Panc1 (cell line): Measurements from ENCODE around the gene PCDH1. TPM values are rescaled to one million over a fixed set of nuclear protein-coding genes. Genes with fewer than 3 reads are reported as not detected.

Experiments used
- ATAC-seq: fragments of 200-7000 bp; cut with Tn5 transposase; 2 replicates; pipeline ENCODE4 v1.9.1; 2020; ENCODE audit warnings: mild to moderate bottlenecking, moderate library complexity
- BruUV-seq: library from RNA; stranded (reverse); fragments of 400-500 nt; replicated peaks from 2 replicates; lab custom pipeline; 2021; lab: Mats Ljungman, UMichigan
- CTCF ChIA-PET: fragments of 300-600 bp; sonication (Branson Sonifier 250); formaldehyde crosslinking; loops from one replicate; lab custom pipeline; 2022; ENCODE audit warnings: antibody characterized with exemption; lab: Charles Lee
- POLR2A ChIA-PET: fragments of 300-600 bp; sonication (Branson Sonifier 250); formaldehyde crosslinking; loops from one replicate; lab custom pipeline; 2022; ENCODE audit warnings: antibody characterized with exemption; lab: Charles Lee
- DNase-seq: peaks from one replicate; pipeline ENCODE4 v3.0.0-alpha.2; 2010; ENCODE audit warnings: low read depth, low spot score
- H3K27ac ChIP-seq: 2 replicates; pipeline ENCODE4 v1.5.1; 2011; ENCODE audit warnings: mild to moderate bottlenecking, low read length, inconsistent platforms
- H3K27me3 ChIP-seq: fragments of 200-500 bp; sonication (Bioruptor generic); 2 replicates; pipeline ENCODE4 v1.6.0; 2014; ENCODE audit warnings: low read length, inconsistent platforms; ENCODE audit not compliant: control insufficient read depth, insufficient read depth
- H3K36me3 ChIP-seq: fragments of 200-500 bp; sonication (Bioruptor generic); 2 replicates; pipeline ENCODE4 v1.5.1; 2014; ENCODE audit warnings: inconsistent platforms, mild to moderate bottlenecking, low read length, moderate library complexity; ENCODE audit not compliant: control insufficient read depth, insufficient read depth
- H3K4me1 ChIP-seq: 2 replicates; pipeline ENCODE4 v1.5.1; 2011; ENCODE audit warnings: inconsistent platforms, mild to moderate bottlenecking, low read length, moderate library complexity; ENCODE audit not compliant: control insufficient read depth, insufficient read depth
- H3K4me3 ChIP-seq, 2 experiments: 2 replicates each; pipeline ENCODE4 v1.5.1; 2011 to 2012; ENCODE audit warnings: low read depth in 2 of 2, low read length in 2 of 2, mild to moderate bottlenecking in 2 of 2, inconsistent platforms in 1 of 2, moderate library complexity in 1 of 2
- H3K9me3 ChIP-seq: fragments of 200-500 bp; sonication (Bioruptor generic); 2 replicates; pipeline ENCODE4 v1.5.1; 2014; ENCODE audit warnings: low read depth, mild to moderate bottlenecking, inconsistent platforms, low read length, moderate library complexity; ENCODE audit not compliant: control insufficient read depth, insufficient read depth
- CTCF ChIP-seq: fragments of 450-650 bp; IDR thresholded peaks from 2 replicates; pipeline ENCODE4 v1.5.1; 2017; ENCODE audit warnings: mild to moderate bottlenecking
- POLR2AphosphoS5 ChIP-seq: IDR thresholded peaks from 2 replicates; pipeline ENCODE4 v1.6.1; 2012; ENCODE audit warnings: mild to moderate bottlenecking, low read depth, low read length, moderate library complexity
- REST ChIP-seq, 2 experiments: IDR thresholded peaks; 2 replicates each; pipeline ENCODE4 v1.6.1; 2011 to 2012; ENCODE audit warnings: low read depth in 2 of 2, control low read depth in 1 of 2, low read length in 1 of 2, mild to moderate bottlenecking in 1 of 2, moderate library complexity in 1 of 2; ENCODE audit not compliant: insufficient read depth in 1 of 2
- SIN3A ChIP-seq: IDR thresholded peaks from 2 replicates; pipeline ENCODE4 v1.6.1; 2012; ENCODE audit warnings: low read depth, mild to moderate bottlenecking, low read length, moderate library complexity, borderline replicate concordance; ENCODE audit not compliant: insufficient read depth
- TCF7L2 ChIP-seq: IDR thresholded peaks from 2 replicates; pipeline ENCODE4 v1.6.1; 2011; ENCODE audit warnings: mild to moderate bottlenecking, low read depth, low read length, inconsistent platforms
- in situ Hi-C: cut with HindIII; loops from 2 replicates; pipeline ENCODE4 v1.10.0; 2016; ENCODE audit warnings: low sequenced_read_pairs, low pct_unique_long_range_greater_than_20kb
- intact Hi-C: fragments of 100-400 bp; cut with micrococcal nuclease; formaldehyde crosslinking; loops from one replicate; pipeline ENCODE4 v1.10.0; 2022; ENCODE audit not compliant: unreplicated experiment
- total RNA-seq: library from RNA; stranded (reverse); gene quantifications from one replicate; pipeline ENCODE4 v1.2.1, GENCODE V29; 2021; ENCODE audit not compliant: unreplicated experiment

PCDH1 gene
- total RNA-seq, 1 experiment from 2014 or later = 9.0 TPM

- in situ Hi-C loops = no loop called here
- POLR2A ChIA-PET = interaction anchor here (0.7 kb wide), 1 partner anchor 29 kb away, joined by 3 read pairs; no protein-coding TSS in a partner anchor
Observed at GRCh38 chr5:141914199-141914743, 36.1 kb upstream of the PCDH1 start.

More at GRCh38 chr5:141914199-141914743, 36.1 kb upstream of the PCDH1 start:
- Histone ChIP-seq H3K27me3 (no peaks in the 10 kb centered on the region), H3K9me3 (no peaks in the 10 kb centered on the region), H3K27ac (no peak overlapping the region), H3K36me3 (no peaks in the 10 kb centered on the region), H3K4me3 (peak overlapping the region in 1 of 2 experiments; percentile 16; a peak in 1 of 4 replicates), H3K4me1 (0 out of 2 replicates have a peak, but pooled peaks cover 3% of the 10 kb centered on the region)
- CTCF ChIA-PET = no interaction called here
- TF ChIP-seq CTCF (no peak; the same call in 1 of the 2 replicates), POLR2AphosphoS5 (no peak), SIN3A (no peak), REST (IDR thresholded peaks at IDR 0.05; ENCODE audit: insufficient read depth in 1 of 2, low read depth in 2 of 2, low read length in 1 of 2) (no peak), TCF7L2 (no peak)
- intact Hi-C loops = no loop called here
- no peak for DNase-seq
- peak; percentile 22; the same call in 1 of the 2 replicates for ATAC-seq
- BruUV-seq = no TSS peak
